ENCODE data around the gene QSER1.

DNA sequence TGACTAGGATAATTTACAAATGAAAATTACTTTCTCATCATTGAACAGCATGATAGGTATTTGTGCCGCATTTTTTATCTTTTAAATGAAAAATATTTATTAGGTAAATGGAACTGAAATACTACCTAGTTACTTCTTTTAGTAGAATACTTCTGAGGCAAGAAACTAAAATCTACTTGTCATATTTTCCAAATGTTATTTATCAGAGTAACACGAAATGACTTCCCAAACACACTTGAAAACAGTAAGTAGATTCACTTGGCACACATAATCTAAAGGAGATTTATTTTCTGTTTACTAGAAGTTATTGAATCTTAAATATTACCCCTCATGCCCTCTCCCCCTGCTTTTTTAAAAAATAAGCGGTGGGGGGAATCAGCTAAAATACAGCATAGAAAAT is 2.3 kb downstream of the QSER1 start:
- TF ChIP-seq, protein P1, sequence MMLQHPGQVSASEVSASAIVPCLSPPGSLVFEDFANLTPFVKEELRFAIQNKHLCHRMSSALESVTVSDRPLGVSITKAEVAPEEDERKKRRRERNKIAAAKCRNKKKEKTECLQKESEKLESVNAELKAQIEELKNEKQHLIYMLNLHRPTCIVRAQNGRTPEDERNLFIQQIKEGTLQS (CRISPR knock-in tag; conservative IDR thresholded peaks at IDR 0.05): no peak
- no peak for TF ChIP-seq NFYB (CRISPR knock-in tag; conservative IDR thresholded peaks at IDR 0.05; ENCODE audit: low read depth)
- TF ChIP-seq, protein P2, sequence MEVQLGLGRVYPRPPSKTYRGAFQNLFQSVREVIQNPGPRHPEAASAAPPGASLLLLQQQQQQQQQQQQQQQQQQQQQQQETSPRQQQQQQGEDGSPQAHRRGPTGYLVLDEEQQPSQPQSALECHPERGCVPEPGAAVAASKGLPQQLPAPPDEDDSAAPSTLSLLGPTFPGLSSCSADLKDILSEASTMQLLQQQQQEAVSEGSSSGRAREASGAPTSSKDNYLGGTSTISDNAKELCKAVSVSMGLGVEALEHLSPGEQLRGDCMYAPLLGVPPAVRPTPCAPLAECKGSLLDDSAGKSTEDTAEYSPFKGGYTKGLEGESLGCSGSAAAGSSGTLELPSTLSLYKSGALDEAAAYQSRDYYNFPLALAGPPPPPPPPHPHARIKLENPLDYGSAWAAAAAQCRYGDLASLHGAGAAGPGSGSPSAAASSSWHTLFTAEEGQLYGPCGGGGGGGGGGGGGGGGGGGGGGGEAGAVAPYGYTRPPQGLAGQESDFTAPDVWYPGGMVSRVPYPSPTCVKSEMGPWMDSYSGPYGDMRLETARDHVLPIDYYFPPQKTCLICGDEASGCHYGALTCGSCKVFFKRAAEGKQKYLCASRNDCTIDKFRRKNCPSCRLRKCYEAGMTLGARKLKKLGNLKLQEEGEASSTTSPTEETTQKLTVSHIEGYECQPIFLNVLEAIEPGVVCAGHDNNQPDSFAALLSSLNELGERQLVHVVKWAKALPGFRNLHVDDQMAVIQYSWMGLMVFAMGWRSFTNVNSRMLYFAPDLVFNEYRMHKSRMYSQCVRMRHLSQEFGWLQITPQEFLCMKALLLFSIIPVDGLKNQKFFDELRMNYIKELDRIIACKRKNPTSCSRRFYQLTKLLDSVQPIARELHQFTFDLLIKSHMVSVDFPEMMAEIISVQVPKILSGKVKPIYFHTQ (CRISPR knock-in tag; IDR thresholded peaks at IDR 0.05): no peak
- TF ChIP-seq, protein P3, sequence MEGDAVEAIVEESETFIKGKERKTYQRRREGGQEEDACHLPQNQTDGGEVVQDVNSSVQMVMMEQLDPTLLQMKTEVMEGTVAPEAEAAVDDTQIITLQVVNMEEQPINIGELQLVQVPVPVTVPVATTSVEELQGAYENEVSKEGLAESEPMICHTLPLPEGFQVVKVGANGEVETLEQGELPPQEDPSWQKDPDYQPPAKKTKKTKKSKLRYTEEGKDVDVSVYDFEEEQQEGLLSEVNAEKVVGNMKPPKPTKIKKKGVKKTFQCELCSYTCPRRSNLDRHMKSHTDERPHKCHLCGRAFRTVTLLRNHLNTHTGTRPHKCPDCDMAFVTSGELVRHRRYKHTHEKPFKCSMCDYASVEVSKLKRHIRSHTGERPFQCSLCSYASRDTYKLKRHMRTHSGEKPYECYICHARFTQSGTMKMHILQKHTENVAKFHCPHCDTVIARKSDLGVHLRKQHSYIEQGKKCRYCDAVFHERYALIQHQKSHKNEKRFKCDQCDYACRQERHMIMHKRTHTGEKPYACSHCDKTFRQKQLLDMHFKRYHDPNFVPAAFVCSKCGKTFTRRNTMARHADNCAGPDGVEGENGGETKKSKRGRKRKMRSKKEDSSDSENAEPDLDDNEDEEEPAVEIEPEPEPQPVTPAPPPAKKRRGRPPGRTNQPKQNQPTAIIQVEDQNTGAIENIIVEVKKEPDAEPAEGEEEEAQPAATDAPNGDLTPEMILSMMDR (IDR thresholded peaks at IDR 0.05): no peak
- TF ChIP-seq, protein P4, sequence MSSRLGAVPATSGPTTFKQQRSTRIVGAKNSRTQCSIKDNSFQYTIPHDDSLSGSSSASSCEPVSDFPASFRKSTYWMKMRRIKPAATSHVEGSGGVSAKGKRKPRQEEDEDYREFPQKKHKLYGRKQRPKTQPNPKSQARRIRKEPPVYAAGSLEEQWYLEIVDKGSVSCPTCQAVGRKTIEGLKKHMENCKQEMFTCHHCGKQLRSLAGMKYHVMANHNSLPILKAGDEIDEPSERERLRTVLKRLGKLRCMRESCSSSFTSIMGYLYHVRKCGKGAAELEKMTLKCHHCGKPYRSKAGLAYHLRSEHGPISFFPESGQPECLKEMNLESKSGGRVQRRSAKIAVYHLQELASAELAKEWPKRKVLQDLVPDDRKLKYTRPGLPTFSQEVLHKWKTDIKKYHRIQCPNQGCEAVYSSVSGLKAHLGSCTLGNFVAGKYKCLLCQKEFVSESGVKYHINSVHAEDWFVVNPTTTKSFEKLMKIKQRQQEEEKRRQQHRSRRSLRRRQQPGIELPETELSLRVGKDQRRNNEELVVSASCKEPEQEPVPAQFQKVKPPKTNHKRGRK (CRISPR knock-in tag; IDR thresholded peaks at IDR 0.05; ENCODE audit: borderline replicate concordance): no peak
